ENCODE results near the gene CHST15.

The CHST15 gene

DNA sequence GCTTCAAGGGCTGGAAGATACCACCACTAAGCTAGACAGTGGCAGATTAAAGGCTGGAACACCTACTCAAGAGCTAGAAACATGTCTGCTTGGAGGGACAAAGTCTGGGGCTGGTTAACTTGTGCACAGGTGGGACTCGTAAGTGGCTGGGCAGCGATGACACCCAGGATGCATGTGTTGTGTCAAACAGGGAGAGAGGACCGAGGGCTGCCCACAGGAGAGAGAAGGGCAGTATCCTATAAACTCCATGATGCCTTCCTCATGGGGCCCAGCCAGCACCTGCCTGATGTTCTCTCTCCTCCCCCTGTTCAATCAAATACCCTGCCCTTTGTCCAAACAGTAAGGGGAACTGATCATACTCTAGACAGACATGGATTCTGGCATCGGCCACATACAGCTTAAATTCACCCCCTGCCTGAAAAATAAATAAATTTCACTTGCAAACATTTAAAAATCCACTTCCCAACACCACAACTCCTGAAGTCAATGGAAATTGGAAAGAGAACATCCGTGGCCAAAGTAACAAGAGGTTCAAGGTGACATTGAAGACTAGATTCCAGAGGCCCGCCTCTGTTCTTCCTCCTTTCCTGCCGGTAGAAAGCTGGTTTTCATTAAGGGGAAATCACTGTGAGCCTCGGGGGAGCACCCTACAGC, 50.6 kb downstream of the CHST15 start:
- H3K27me3 ChIP-seq, result no peaks in the 10 kb centered on the region
- TF ChIP-seq, protein P1, sequence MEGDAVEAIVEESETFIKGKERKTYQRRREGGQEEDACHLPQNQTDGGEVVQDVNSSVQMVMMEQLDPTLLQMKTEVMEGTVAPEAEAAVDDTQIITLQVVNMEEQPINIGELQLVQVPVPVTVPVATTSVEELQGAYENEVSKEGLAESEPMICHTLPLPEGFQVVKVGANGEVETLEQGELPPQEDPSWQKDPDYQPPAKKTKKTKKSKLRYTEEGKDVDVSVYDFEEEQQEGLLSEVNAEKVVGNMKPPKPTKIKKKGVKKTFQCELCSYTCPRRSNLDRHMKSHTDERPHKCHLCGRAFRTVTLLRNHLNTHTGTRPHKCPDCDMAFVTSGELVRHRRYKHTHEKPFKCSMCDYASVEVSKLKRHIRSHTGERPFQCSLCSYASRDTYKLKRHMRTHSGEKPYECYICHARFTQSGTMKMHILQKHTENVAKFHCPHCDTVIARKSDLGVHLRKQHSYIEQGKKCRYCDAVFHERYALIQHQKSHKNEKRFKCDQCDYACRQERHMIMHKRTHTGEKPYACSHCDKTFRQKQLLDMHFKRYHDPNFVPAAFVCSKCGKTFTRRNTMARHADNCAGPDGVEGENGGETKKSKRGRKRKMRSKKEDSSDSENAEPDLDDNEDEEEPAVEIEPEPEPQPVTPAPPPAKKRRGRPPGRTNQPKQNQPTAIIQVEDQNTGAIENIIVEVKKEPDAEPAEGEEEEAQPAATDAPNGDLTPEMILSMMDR (IDR thresholded peaks at IDR 0.05), result no peak
- H3K9me3 ChIP-seq, result no peaks in the 10 kb centered on the region
- no peak for DNase-seq
- intact Hi-C loops (cut with DNase I; ENCODE audit: low total_unique reads), result loop anchor here (5.0 kb wide), 1 partner anchor 40 kb away; no protein-coding TSS in a partner anchor
- H3K27ac ChIP-seq, result no peak overlapping the region
- H3K36me3 ChIP-seq, result peaks cover 12 to 66% (median 29%) of the 10 kb centered on the region in 3 donors
- no peak overlapping the region for H3K4me3 ChIP-seq
- H3K4me1 ChIP-seq, result no peaks in the 10 kb centered on the region

DNA sequence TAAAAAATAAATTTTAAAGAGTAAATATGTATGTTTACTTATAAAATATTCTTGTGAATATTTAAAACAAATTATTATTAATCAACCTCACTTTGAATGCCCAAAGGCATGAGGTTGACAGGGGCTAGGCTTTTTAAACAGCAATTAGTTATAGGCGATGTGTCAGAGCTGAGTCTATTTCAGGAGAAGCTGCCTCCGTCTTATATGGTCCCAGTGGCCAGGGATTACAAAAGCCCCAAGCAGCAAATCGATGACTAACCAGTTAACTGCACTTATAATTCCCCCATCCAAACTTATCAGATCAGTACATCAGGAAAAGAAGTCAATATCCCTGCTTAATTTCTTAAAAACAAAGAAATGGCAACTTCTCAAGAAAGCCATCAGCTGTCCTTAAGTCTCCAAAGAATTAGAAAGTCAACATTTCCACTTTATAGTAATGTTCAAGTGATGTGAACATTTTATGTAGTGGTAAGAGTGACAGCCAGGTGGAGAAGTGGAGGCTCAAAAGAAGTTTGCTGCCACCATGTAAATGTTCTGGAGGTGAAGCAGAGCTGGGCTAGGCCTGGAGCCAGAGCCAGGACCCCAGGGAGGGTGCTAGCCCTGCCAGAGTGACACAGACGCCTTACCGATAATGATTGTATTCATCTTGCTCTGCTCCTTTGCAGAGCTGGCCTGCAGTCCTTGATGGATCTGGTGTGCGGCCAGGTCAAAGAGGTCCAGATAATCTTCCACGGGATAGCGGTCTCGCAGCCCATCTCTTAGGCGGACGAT, 51.5 kb downstream of the CHST15 start:
- Histone ChIP-seq H3K36me3 (peaks cover 16 to 75% (median 35%) of the 10 kb centered on the region in 3 donors), H3K4me3 (no peak overlapping the region), H3K4me1 (no peaks in the 10 kb centered on the region), H3K9me3 (no peaks in the 10 kb centered on the region), H3K27ac (no peak overlapping the region), H3K27me3 (no peaks in the 10 kb centered on the region)
- TF ChIP-seq, protein P1 (IDR thresholded peaks at IDR 0.05), result no peak
- no peak for DNase-seq
- intact Hi-C loops (cut with DNase I; ENCODE audit: low total_unique reads), result loop anchor here (5.0 kb wide), 1 partner anchor 40 kb away; no protein-coding TSS in a partner anchor

DNA sequence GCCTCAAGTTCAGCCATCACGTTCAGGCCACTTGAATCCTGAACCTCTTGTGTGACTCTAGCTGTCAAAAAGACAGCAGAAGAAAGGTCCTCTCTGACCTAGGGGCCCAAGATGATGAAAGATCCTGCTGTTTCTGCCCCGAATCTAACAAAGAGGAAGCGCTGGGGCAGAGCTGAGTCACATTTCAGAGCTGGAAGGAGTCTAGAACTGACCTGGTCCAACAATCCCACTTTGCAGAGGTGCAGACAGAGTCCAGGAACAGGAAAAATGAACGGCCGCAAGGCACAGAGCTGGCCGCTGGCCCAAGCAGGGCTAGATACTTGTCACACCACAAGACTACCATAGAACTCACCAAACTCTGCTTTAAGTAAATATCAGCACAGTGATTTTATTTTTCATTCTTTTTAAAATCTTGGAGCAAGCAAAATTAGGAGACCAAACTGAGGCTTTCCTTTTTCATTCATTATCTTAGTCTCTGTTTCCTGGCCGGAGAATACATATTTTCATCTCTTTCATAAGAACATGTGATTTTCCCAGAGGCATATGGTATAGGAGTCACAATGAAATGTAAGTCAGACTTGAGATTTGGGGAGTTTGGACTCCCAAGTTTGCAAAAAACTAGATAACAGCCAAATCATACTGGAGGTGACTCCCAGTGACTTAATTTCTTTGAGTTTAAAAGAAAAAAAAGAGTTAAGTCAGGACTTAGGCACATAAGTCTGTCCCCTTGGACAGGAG, 52.8 kb downstream of the CHST15 start:
- DNase-seq, result no peak
- intact Hi-C loops (cut with DNase I; ENCODE audit: low total_unique reads), result loop anchor here (5.0 kb wide), 1 partner anchor 42 kb away; no protein-coding TSS in a partner anchor
- Histone ChIP-seq H3K4me1 (no peaks in the 10 kb centered on the region), H3K36me3 (peaks cover 16 to 81% (median 38%) of the 10 kb centered on the region in 3 donors), H3K27me3 (no peaks in the 10 kb centered on the region), H3K9me3 (no peaks in the 10 kb centered on the region), H3K4me3 (no peak overlapping the region), H3K27ac (no peak overlapping the region)
- TF ChIP-seq, protein P1 (IDR thresholded peaks at IDR 0.05), result no peak

DNA sequence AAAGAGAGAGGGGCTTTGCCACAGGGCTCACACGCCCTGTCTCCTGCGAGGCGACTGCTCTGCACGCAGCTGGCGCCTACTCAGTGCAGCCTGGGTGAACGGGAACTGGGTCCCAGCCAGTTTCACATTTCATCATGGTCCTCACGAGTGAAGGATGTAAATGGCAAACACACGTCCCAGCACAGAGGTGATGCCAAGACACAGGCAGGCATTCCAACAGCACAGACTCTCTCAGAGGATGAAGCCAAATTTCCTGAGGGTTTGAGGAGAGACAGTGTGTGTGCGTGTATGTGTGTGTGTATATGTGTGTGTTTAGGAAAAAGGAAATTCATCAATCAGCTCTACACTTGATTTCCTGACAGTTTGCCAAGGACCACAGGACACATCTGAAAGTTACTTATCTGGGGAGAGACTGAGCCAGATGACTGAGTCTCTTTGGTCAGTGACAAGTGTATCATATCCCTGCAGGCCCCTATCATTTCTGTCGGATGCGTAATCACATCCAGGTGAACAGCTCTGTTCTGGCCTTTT, 53.9 kb downstream of the CHST15 start:
- H3K4me1 ChIP-seq, result peaks cover 0 to under 1% (median 0%) of the 10 kb centered on the region in 4 donors
- no peak overlapping the region for H3K4me3 ChIP-seq
- H3K27me3 ChIP-seq, result no peaks in the 10 kb centered on the region
- TF ChIP-seq, protein P1 (IDR thresholded peaks at IDR 0.05), result no peak
- no peak for DNase-seq
- H3K27ac ChIP-seq, result no peak overlapping the region
- H3K9me3 ChIP-seq, result no peaks in the 10 kb centered on the region
- intact Hi-C loops (cut with DNase I; ENCODE audit: low total_unique reads), result loop anchor here (5.0 kb wide), 1 partner anchor 43 kb away; no protein-coding TSS in a partner anchor
- H3K36me3 ChIP-seq, result peaks cover 16 to 82% (median 38%) of the 10 kb centered on the region in 3 donors

DNA sequence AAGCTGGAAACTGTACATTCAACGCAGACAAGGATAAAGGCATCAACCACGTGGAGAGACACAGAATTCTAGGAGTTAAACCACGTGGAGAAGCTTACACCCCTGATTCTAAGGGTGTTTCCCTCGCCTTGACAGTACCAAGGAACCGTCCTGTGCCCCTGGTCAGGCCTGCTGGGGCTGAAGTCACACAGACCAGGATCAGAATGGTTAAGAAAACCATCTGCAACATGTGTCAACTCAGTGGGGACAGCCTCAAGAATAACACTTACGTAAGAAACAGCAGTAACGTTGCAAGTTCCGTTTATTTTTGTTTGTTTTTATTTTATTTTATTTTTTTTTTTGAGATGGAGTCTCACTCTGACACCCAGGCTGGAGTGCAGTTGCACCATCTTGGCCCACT, 55.6 kb downstream of the CHST15 start:
- Histone ChIP-seq H3K36me3 (peaks cover 16 to 67% (median 23%) of the 10 kb centered on the region in 3 donors), H3K27me3 (no peaks in the 10 kb centered on the region), H3K4me1 (peaks cover 0 to 18% (median 15%) of the 10 kb centered on the region in 4 donors), H3K4me3 (no peak overlapping the region), H3K9me3 (no peaks in the 10 kb centered on the region), H3K27ac (no peak overlapping the region)
- DNase-seq, result no peak
- TF ChIP-seq, protein P1 (IDR thresholded peaks at IDR 0.05), result no peak
- intact Hi-C loops (cut with DNase I; ENCODE audit: low total_unique reads), result no loop called here
